PC-3 (cell line): ENCODE data around the gene SLCO3A1.
A peak's percentile ranks its signal among the peaks of the same experiment; 100 is the strongest.

Experiments
- CTCF ChIP-seq: fragments of 300-600 bp; sonication (generic); conservative IDR thresholded peaks from 2 replicates; pipeline ENCODE4 v1.5.1; 2017; ENCODE audit warnings: antibody characterized with exemption, low read depth, mild to moderate bottlenecking, low read length
- EZH2 ChIP-seq: fragments of 300-600 bp; sonication (generic); IDR thresholded peaks from one replicate; pipeline ENCODE4 v1.6.1; 2017; ENCODE audit warnings: antibody characterized with exemption, mild to moderate bottlenecking, low read length; ENCODE audit not compliant: unreplicated experiment
- EZH2phosphoT487 ChIP-seq: fragments of 300-600 bp; sonication (generic); IDR thresholded peaks from 2 replicates; pipeline ENCODE4 v1.6.1; 2018; ENCODE audit warnings: mild to moderate bottlenecking, antibody characterized with exemption, low read length, borderline replicate concordance

DNA sequence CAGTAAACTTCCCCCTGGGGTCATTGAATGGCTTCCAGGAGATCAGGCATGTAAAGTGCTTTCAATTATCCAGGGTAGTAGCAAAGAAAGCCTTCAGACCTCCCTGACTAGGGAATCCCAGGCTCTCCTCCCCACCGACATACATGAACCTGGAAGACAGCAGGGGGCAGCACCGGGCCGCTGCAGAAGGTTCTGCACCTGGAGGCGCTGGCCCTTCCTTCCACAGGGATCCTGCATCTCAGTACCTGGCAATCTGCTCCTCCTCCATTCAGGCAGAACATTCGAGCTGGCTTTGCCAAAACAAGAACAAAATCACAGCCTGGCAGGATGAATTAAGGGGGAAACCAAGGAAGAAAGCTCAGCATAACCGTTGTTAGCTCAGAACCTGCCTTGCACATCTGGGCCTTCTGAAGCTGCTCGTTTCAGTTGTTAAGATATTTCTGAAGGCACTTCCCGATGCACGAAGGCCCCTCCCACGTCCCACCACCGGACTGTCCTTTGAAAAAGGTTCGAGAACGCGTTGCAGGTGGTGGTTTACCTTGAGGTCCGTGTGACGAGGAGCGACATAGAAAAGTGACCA is 237.7 kb downstream of the SLCO3A1 start:
- TF ChIP-seq CTCF (peak; percentile 72), EZH2 (no peak), EZH2phosphoT487 (no peak)
